AG09309 (cell line): ENCODE measurements around the gene RTL10.
A peak's percentile ranks its signal among the peaks of the same experiment; 100 is the strongest.

Experiments used
- DNase-seq: peaks from one replicate; pipeline ENCODE4 v3.0.0-alpha.2; 2010; ENCODE audit warnings: low read depth
- H3K4me3 ChIP-seq: 2 replicates; pipeline ENCODE4 v1.5.1; 2011; ENCODE audit warnings: mild to moderate bottlenecking, low read depth, low read length, moderate library complexity; ENCODE audit not compliant: control insufficient read depth
- CTCF ChIP-seq: IDR thresholded peaks from 2 replicates; pipeline ENCODE4 v1.5.1; 2011; ENCODE audit warnings: mild to moderate bottlenecking, low read depth, low read length, inconsistent platforms; ENCODE audit not compliant: insufficient read depth, control insufficient read depth; ENCODE audit errors: missing control alignments

The RTL10 gene

GRCh38 chr22:19846620-19847344, 7.9 kb downstream of the RTL10 start:
- TF ChIP-seq CTCF: no peak
- no peak for DNase-seq
- H3K4me3 ChIP-seq: no peak overlapping the region

- H3K4me3 ChIP-seq: no peak overlapping the region
- no peak for TF ChIP-seq CTCF
- DNase-seq: no peak
These were observed 9.5 kb downstream of the RTL10 start for GRCh38 chr22:19845054-19845722.

- peak; percentile 7 for TF ChIP-seq CTCF
- peak; percentile 14 for DNase-seq
- no peak overlapping the region for H3K4me3 ChIP-seq
These were observed 10.2 kb downstream of the RTL10 start for GRCh38 chr22:19844377-19845053.

- no peak for TF ChIP-seq CTCF
- DNase-seq: no peak
- no peak overlapping the region for H3K4me3 ChIP-seq
These were observed 10.8 kb downstream of the RTL10 start for GRCh38 chr22:19843857-19844376.

- DNase-seq: no peak
- no peak overlapping the region for H3K4me3 ChIP-seq
- no peak for TF ChIP-seq CTCF
These were observed 11.4 kb downstream of the RTL10 start for GRCh38 chr22:19843107-19843856.
